GM04504 (cell line): ENCODE results near the gene PLA2G4D.

Source experiments
- DNase-seq: peaks from one replicate; pipeline ENCODE4 v3.0.0-alpha.2; 2012; ENCODE audit warnings: low read depth

PLA2G4D gene

GRCh38 chr15:42094512-42094963 is at the start of gene PLA2G4D:
PLA2G4D (minus strand) TSS chr15:42094562; CDS start chr15:42094459, 103 bp downstream.
- no peak for DNase-seq

- DNase-seq: no peak
Observed at GRCh38 chr15:42143356-42143755, 49.0 kb upstream of the PLA2G4D start.

- DNase-seq: no peak
Observed at GRCh38 chr15:42141795-42142667, 47.7 kb upstream of the PLA2G4D start.

GRCh38 chr15:42141246-42141645 is 46.9 kb upstream of the PLA2G4D start:
- DNase-seq: no peak

- DNase-seq: no peak
Observed at GRCh38 chr15:42140383-42141070, 46.2 kb upstream of the PLA2G4D start.

- no peak for DNase-seq
Observed at GRCh38 chr15:42139596-42139995, 45.2 kb upstream of the PLA2G4D start.

GRCh38 chr15:42138968-42139386 is 44.6 kb upstream of the PLA2G4D start:
- DNase-seq: no peak

GRCh38 chr15:42138411-42138810 is 44.0 kb upstream of the PLA2G4D start:
- DNase-seq: no peak

GRCh38 chr15:42137461-42138261 is 43.3 kb upstream of the PLA2G4D start:
- DNase-seq: peak; percentile 24

GRCh38 chr15:42136513-42136912 is 42.2 kb upstream of the PLA2G4D start:
- no peak for DNase-seq

- DNase-seq: no peak
Observed at GRCh38 chr15:42135351-42135750, 41.0 kb upstream of the PLA2G4D start.

GRCh38 chr15:42134617-42135245 is 40.4 kb upstream of the PLA2G4D start:
- no peak for DNase-seq

GRCh38 chr15:42133886-42134502 is 39.6 kb upstream of the PLA2G4D start:
- DNase-seq: no peak

GRCh38 chr15:42133356-42133755 is 39.0 kb upstream of the PLA2G4D start:
- no peak for DNase-seq

GRCh38 chr15:42131826-42132806 is 37.8 kb upstream of the PLA2G4D start:
- no peak for DNase-seq

- DNase-seq: no peak
Observed at GRCh38 chr15:42131006-42131405, 36.6 kb upstream of the PLA2G4D start.

- no peak for DNase-seq
Observed at GRCh38 chr15:42130246-42130986, 36.1 kb upstream of the PLA2G4D start.

GRCh38 chr15:42129364-42129763 is 35.0 kb upstream of the PLA2G4D start:
- no peak for DNase-seq

- no peak for DNase-seq
Observed at GRCh38 chr15:42128476-42128875, 34.1 kb upstream of the PLA2G4D start.
